Mucosa of descending colon (tissue), 3 donors: ENCODE measurements around the gene BANP. TPM values are rescaled to one million over a fixed set of nuclear protein-coding genes. Genes with fewer than 3 reads are reported as not detected.

Source experiments
- ATAC-seq: fragments of 200-7000 bp; cut with Tn5 transposase; one replicate; pipeline ENCODE4 v1.9.1; 2020; ENCODE audit warnings: mild to moderate bottlenecking, moderate library complexity
- DNase-seq, 3 donors: peaks; one replicate each; pipeline ENCODE4 v3.0.0-alpha.2; 2020
- H3K36me3 ChIP-seq: fragments of 200-600 bp; one replicate; pipeline ENCODE4 v1.8.0; 2021; ENCODE audit warnings: low read depth, mild to moderate bottlenecking
- H3K4me1 ChIP-seq: fragments of 200-600 bp; one replicate; pipeline ENCODE4 v1.8.0; 2021; ENCODE audit warnings: low read depth, mild to moderate bottlenecking
- H3K4me3 ChIP-seq: fragments of 200-600 bp; one replicate; pipeline ENCODE4 v1.8.0; 2021; ENCODE audit warnings: mild to moderate bottlenecking
- H3K9me3 ChIP-seq: fragments of 200-600 bp; one replicate; pipeline ENCODE4 v1.8.0; 2021; ENCODE audit warnings: mild to moderate bottlenecking
- CTCF ChIP-seq: fragments of 200-600 bp; IDR thresholded peaks from one replicate; pipeline ENCODE4 v1.8.0; 2022; ENCODE audit warnings: antibody characterized with exemption, mild to moderate bottlenecking
- intact Hi-C, 2 donors: fragments of 100-400 bp; cut with DNase I in 1 of 2; cut with micrococcal nuclease in 1 of 2; formaldehyde crosslinking; loops; one replicate each; pipeline versions ENCODE4 v1.11.0 to v1.11.1; 2022; cut with DNase I, micrococcal nuclease
- total RNA-seq, 3 donors: library from RNA; stranded (reverse); fragmentation: NEBNext Ultra II Directional in 2 of 3; extraction: Animal tissue kit (Norgen Biotek cat#: 25700) in 2 of 3; gene quantifications; one replicate each; pipeline versions ENCODE4 v1.2.1 to v1.2.4, GENCODE V29; 2021 to 2023
- donor health status: DM: no; HTN: no; CAD: no; lungs with moderate emphysema.
- donor health status: DM: no; HTN: no; CAD: no.
- donor health status: DM: no; HTN: yes; CAD: no.

The BANP gene
- total RNA-seq, 3 donors from 2014 or later: 24.4 to 36.0 (median 26.1) TPM

- TF ChIP-seq CTCF: no peak
- no peaks in the 10 kb centered on the region for H3K4me1 ChIP-seq
- no peaks in the 10 kb centered on the region for H3K9me3 ChIP-seq
- ATAC-seq: no peak
- no peak overlapping the region for H3K4me3 ChIP-seq
- no peaks in the 10 kb centered on the region for H3K36me3 ChIP-seq
- no peak for DNase-seq
- intact Hi-C loops: no loop called here
These were observed 56.1 kb downstream of the BANP start for GRCh38 chr16:88007321-88007731.

GRCh38 chr16:88008840-88009239 lies 57.6 kb downstream of the BANP start:
- H3K4me3 ChIP-seq: no peak overlapping the region
- intact Hi-C loops: no loop called here
- H3K4me1 ChIP-seq: peaks cover 6% of the 10 kb centered on the region
- no peak for TF ChIP-seq CTCF
- ATAC-seq (no peak), DNase-seq (no peak)
- H3K9me3 ChIP-seq: no peaks in the 10 kb centered on the region
- H3K36me3 ChIP-seq: no peaks in the 10 kb centered on the region

GRCh38 chr16:88009563-88010342 lies 58.5 kb downstream of the BANP start:
- no peak for ATAC-seq
- H3K9me3 ChIP-seq: no peaks in the 10 kb centered on the region
- no peak overlapping the region for H3K4me3 ChIP-seq
- H3K4me1 ChIP-seq: peaks cover 10% of the 10 kb centered on the region
- H3K36me3 ChIP-seq: no peaks in the 10 kb centered on the region
- TF ChIP-seq CTCF: no peak
- intact Hi-C loops: no loop called here
- DNase-seq: no peak

GRCh38 chr16:88010343-88010967 lies 59.2 kb downstream of the BANP start:
- H3K4me3 ChIP-seq: no peak overlapping the region
- peaks cover 10% of the 10 kb centered on the region for H3K4me1 ChIP-seq
- no peak for TF ChIP-seq CTCF
- ATAC-seq: no peak
- no peak for DNase-seq
- H3K9me3 ChIP-seq: no peaks in the 10 kb centered on the region
- intact Hi-C loops: no loop called here
- H3K36me3 ChIP-seq: no peaks in the 10 kb centered on the region

GRCh38 chr16:88010968-88011483 lies 59.8 kb downstream of the BANP start:
- ATAC-seq (no peak), DNase-seq (peak in 1 of 3 donors; percentile 2)
- no peak for TF ChIP-seq CTCF
- H3K9me3 ChIP-seq: no peaks in the 10 kb centered on the region
- H3K4me1 ChIP-seq: peaks cover 10% of the 10 kb centered on the region
- H3K36me3 ChIP-seq: no peaks in the 10 kb centered on the region
- intact Hi-C loops: no loop called here
- no peak overlapping the region for H3K4me3 ChIP-seq
